Cardiac fibroblast (primary cell): ENCODE measurements around the gene ALPG.
"Not testable (repeated sequence)": the region's sequence is repeated elsewhere in the genome, so short reads cannot be mapped to it uniquely, and the experiment has no call there.

ENCODE experiments used
- DNase-seq, 2 donors: peaks; one replicate each; pipeline versions ENCODE4 v3.0.0 to v3.0.0-alpha.2; 2010; ENCODE audit warnings: low read depth in 2 of 2
- H3K4me3 ChIP-seq, 2 donors: replicated peaks in 1 of 2; 1 replicate in 1 of 2; 2 replicates in 1 of 2; pipeline ENCODE4 v1.5.1; 2011; ENCODE audit warnings: low read depth in 2 of 2, low read length in 2 of 2, mild to moderate bottlenecking in 2 of 2, moderate library complexity in 1 of 2
- TF ChIP-seq, protein P1 (sequence below): IDR thresholded peaks from one replicate; pipeline ENCODE4 v1.5.1; 2011; ENCODE audit warnings: low read depth, mild to moderate bottlenecking, low read length, inconsistent platforms

Gene ALPG

DNA sequence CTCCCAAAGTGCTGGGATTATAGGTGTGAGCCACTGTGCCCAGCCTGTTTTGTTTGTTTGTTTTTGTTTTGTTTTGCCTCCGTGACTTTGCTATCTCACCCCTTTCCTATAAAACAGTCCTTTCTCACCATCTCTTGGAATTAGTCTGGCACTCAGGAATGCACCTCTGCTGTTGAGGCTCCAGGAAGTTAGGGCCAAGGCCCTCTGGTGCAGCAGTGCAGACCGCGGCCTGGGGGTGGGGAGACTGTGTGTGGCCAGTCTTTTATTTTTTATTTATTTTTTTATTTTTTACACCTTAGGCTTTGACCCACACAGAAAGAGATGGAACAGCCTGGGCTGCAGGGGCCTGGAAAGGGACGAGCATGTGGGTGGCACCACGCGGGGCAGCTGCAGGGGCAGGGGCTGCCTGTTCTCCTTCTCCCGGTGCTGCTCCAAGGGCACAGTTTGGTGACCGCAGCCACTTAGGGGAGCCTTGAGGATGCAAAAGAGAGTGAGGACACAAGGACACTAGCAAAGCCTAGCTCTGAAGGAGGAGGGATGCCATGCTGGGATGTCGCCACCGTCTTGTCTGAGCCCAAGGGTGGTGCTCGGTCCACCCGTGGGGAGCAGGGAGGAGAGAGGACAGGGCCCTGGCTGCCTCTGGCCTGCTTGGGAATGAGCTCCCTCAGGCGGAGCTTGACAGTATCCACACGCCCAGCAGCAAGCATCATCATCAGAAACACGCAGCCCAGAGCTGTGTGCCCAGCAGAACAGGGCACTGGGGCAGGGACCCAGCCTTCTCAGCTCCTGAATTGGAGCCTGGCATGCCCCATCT is 29.9 kb downstream of the ALPG start:
- H3K4me3 ChIP-seq: no peak overlapping the region
- TF ChIP-seq, protein P1, sequence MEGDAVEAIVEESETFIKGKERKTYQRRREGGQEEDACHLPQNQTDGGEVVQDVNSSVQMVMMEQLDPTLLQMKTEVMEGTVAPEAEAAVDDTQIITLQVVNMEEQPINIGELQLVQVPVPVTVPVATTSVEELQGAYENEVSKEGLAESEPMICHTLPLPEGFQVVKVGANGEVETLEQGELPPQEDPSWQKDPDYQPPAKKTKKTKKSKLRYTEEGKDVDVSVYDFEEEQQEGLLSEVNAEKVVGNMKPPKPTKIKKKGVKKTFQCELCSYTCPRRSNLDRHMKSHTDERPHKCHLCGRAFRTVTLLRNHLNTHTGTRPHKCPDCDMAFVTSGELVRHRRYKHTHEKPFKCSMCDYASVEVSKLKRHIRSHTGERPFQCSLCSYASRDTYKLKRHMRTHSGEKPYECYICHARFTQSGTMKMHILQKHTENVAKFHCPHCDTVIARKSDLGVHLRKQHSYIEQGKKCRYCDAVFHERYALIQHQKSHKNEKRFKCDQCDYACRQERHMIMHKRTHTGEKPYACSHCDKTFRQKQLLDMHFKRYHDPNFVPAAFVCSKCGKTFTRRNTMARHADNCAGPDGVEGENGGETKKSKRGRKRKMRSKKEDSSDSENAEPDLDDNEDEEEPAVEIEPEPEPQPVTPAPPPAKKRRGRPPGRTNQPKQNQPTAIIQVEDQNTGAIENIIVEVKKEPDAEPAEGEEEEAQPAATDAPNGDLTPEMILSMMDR: no peak
- DNase-seq: no peak

DNA sequence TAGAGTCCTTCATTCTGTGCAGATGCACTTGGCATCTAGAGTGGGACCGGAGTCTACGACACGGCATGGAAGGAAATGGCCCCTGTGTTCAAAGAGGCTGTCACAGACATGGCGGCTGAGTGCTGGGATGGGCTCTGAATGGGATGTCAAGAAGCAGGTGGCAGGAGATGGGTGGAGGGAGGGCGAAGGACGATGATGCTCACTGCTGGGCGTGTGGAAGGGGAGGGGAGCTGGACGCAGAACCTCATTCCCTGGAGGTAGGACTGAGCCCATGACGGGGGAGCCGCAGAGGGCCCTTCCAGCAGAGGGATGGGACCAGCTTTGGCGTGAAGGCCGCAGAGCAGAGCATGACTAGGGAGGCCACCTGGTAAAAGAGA is 30.5 kb downstream of the ALPG start:
- DNase-seq: no peak
- TF ChIP-seq, protein P1: no peak
- H3K4me3 ChIP-seq: no peak overlapping the region

DNA sequence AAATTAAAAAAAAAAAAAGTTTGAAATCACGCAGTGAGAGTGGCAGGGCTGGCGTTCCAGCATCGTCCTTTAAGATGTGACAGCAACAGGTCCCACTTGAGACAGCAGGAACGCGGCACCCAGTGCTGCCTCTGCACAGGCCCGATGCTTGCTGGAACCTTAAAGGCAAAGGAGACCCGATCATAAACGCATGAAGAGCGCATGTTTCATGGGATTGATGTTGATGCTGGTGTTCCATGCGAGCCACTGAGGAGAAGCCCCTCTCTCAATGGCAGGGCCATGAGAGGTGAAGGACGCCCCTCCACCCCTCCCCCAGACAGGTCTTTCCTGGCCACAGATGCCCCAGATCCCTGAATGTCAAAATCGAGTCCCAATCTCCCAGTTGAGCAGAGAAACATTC is 31.4 kb downstream of the ALPG start:
- TF ChIP-seq, protein P1: no peak
- DNase-seq: no peak
- no peak overlapping the region for H3K4me3 ChIP-seq

DNA sequence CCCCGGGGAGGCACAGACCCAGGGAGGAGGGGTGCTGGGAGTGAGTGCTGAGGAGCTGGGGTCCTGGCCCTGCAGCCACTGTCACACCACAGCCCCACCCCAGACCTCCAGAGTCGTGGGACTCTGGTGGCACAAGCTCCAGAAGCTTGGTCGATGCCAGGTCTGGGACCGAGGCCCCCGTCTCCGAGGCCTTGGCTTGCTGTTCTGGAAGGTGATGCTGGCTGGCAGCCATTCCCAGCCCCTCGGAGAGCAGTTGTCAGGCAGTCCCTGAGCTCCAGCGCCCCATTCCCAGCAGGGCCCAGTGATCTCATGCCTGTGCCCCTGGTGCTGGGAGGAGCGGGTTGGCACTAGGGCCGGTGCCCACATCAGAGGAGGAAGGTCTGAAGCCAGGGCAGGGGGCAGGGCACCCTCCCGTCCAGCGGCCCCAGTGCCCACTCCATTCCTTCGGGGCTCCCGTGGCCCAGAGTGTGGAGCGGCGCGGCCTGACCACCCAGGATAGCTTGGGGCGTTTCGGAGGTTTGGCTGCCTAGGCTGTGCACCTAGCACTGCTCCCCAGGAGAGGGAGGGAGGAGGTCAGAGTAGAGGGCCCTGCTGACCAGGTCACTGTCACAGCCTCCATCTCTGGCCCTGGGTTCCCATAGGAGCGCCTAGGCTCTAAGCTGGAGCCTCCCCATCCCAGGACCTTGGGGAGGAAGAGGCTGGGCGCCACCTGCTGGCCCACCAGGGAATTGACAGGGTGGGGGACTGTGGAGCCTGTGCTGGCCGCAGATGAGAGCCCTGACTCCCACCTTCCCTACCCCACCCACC is 32.5 kb downstream of the ALPG start:
- TF ChIP-seq, protein P1: peak; percentile 44
- no peak overlapping the region for H3K4me3 ChIP-seq
- DNase-seq: peak in 1 of 2 donors; percentile 27

DNA sequence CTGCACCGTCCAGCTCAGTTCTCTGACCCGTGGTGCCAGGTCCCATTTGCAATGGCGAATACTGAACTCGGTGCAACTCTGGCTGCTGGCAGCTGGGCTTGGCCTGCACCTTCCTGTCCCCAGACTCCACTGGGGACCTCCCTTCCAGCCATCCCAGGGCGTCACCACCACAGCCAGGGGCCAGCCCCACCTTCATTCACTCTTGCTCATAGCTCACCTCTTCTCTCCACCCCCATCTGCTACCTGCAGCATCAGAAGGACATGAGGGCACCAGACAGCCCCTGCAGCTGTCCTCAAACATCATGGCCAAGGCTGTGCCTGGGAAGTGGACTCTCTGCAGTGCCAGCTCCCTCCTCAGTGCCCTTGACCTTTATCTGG is 33.1 kb downstream of the ALPG start:
- no peak overlapping the region for H3K4me3 ChIP-seq
- TF ChIP-seq, protein P1: no peak
- DNase-seq: no peak

DNA sequence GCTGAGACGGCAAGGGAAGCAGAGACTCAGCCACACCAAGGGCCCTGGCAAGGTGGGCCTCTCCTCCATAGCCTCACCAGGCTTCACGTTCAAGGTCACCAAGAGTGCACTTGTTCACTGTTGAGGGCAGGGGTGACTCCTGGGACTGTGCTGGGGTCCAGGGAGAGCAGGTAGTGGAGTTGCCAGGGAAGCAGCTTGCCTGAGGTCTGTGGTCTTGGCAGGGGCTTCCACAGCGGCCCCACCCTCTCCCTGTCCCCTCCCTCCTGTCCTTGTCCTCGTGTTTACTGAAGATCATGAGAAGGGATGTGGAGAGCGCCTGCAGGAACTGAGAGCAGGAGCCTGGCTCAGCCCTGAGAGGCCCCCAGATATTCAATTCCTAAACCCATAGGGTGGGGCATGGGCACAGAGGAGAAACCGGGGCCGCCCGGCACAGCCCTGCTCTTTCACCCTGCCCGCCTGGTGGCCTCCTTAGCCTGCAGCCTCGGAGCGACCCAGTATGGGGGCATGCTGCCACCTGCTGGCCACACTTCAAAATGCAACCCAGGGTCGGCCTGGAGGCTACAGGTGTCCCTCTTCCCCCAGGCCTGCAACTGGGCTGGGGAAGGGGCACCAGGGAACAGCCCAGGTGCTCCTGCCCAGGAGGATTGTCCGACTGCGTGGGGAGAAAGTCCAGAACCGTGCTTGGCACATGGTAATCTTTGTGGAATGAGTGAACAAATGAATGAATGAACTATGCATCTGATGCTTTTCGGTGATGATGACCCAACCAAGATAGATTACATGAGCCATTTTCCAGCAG is 33.8 kb downstream of the ALPG start:
- H3K4me3 ChIP-seq: not testable (repeated sequence)
- TF ChIP-seq, protein P1: peak; percentile 92
- DNase-seq: peak; percentile 71 to 73
